AG10803 (cell line): ENCODE results near the gene PTK7.

Source experiments
- DNase-seq: peaks from one replicate; pipeline ENCODE4 v3.0.0; 2010; ENCODE audit warnings: low read depth
- H3K4me3 ChIP-seq: 2 replicates; pipeline ENCODE4 v1.5.1; 2011; ENCODE audit warnings: mild to moderate bottlenecking, low read length, control low read depth
- TF ChIP-seq, protein P1 (sequence below): conservative IDR thresholded peaks from 2 replicates; pipeline ENCODE4 v1.5.1; 2011; ENCODE audit warnings: mild to moderate bottlenecking, low read length, control low read depth, inconsistent platforms

Gene PTK7

GRCh38 chr6:43187821-43188220 is 111.7 kb downstream of the PTK7 start:
- DNase-seq: no peak
- no peak overlapping the region for H3K4me3 ChIP-seq
- TF ChIP-seq, protein P1, sequence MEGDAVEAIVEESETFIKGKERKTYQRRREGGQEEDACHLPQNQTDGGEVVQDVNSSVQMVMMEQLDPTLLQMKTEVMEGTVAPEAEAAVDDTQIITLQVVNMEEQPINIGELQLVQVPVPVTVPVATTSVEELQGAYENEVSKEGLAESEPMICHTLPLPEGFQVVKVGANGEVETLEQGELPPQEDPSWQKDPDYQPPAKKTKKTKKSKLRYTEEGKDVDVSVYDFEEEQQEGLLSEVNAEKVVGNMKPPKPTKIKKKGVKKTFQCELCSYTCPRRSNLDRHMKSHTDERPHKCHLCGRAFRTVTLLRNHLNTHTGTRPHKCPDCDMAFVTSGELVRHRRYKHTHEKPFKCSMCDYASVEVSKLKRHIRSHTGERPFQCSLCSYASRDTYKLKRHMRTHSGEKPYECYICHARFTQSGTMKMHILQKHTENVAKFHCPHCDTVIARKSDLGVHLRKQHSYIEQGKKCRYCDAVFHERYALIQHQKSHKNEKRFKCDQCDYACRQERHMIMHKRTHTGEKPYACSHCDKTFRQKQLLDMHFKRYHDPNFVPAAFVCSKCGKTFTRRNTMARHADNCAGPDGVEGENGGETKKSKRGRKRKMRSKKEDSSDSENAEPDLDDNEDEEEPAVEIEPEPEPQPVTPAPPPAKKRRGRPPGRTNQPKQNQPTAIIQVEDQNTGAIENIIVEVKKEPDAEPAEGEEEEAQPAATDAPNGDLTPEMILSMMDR: no peak

GRCh38 chr6:43188426-43188825 is 112.3 kb downstream of the PTK7 start:
- DNase-seq: no peak
- TF ChIP-seq, protein P1: no peak
- H3K4me3 ChIP-seq: no peak overlapping the region

- no peak overlapping the region for H3K4me3 ChIP-seq
- TF ChIP-seq, protein P1: no peak
- DNase-seq: no peak
Observed at GRCh38 chr6:43189776-43190304, 113.7 kb downstream of the PTK7 start.

GRCh38 chr6:43192911-43193310 is 116.8 kb downstream of the PTK7 start:
- TF ChIP-seq, protein P1: no peak
- DNase-seq: no peak
- H3K4me3 ChIP-seq: no peak overlapping the region

- TF ChIP-seq, protein P1: no peak
Observed at GRCh38 chr6:43193929-43194328, 117.8 kb downstream of the PTK7 start.

DNA sequence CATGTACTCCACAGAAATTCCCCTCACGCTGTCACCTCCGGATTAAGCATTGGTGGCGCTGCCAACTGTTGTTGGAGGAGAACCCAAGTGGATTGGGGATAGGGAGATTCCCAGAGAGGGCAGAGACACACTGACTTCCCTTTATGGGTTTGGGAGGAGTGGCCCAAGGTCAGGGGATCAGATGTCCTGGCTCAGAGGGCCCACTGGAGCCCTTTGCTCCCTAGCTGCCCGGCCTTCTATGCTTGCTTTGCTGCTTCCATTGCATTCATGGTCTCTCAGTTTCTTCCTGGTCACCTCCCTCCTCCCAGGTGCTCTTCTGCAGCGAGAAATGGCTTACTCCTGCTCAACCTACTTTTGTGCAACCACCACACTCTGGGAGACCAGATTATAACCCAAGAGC is 120.2 kb downstream of the PTK7 start:
- H3K4me3 ChIP-seq: no peak overlapping the region
- TF ChIP-seq, protein P1: no peak

More at GRCh38 chr6:43193929-43194328, 117.8 kb downstream of the PTK7 start:
- no peak overlapping the region for H3K4me3 ChIP-seq
- no peak for DNase-seq

DNA sequence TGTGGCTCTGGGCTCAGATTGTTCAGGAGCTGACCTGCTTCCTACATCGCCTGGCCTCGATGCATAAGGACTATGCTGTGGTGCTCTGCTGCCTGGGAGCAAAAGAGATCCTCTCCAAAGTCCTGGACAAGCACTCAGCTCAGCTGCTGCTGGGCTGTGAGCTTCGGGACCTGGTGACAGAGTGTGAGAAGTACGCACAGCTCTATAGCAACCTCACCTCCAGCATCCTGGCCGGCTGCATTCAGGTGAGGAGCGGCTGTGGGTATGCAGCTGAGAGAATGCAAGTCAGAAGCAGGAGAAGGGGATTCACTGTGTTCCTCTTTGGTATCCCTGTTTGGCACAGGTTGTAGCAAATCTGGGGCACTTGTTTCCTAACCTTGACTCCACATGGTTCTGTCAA is 123.8 kb downstream of the PTK7 start:
- no peak overlapping the region for H3K4me3 ChIP-seq
- TF ChIP-seq, protein P1: no peak
- no peak for DNase-seq

More for the DNA sequence above, 120.2 kb downstream of the PTK7 start:
- DNase-seq: no peak
